ENCODE data around the gene NDST1. TPM values are rescaled to one million over a fixed set of nuclear protein-coding genes. Genes with fewer than 3 reads are reported as not detected.

Gene NDST1
- total and polyA plus RNA-seq, 2 donors (not counting 3 experiments of a cell fraction or from before 2014, with no cell fraction given): 38.6 to 102 TPM

DNA sequence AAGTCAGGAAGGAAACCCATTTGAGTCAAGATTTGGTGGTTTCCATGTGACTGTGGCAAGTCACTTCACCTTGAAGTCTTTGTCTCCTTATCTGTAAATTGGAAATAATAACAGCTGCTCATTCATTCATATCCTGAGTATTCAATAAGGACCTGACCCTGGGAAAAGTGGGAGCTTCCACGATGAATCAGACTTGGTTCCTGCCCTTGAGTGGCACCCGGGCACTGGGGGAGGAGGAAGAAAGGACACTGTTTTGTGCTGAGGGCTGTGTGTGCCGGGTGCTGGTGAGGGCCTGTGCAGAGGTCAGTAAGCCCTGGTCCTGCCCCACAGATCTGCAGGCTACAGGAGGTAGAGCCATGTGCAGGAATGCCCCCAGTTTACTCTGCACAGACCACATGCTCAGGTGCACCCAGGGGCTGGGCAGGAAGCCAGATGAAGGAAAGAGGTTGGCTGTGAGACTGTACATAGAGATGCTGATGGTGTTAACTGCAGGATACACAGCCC is 6.8 kb downstream of the NDST1 start:
- DNase-seq (ENCODE audit: low read depth, low spot score): peak; percentile 92
- no peak overlapping the region for H3K4me3 ChIP-seq (replicated peaks in 1 of 3; ENCODE audit: insufficient read depth in 1 of 3, low read depth in 1 of 3, low read length in 3 of 3)
- peak; percentile 94 for TF ChIP-seq GATA2 (IDR thresholded peaks at IDR 0.05; ENCODE audit: insufficient read depth, insufficient read length, low read depth, low read length)
- TF ChIP-seq, protein P1, sequence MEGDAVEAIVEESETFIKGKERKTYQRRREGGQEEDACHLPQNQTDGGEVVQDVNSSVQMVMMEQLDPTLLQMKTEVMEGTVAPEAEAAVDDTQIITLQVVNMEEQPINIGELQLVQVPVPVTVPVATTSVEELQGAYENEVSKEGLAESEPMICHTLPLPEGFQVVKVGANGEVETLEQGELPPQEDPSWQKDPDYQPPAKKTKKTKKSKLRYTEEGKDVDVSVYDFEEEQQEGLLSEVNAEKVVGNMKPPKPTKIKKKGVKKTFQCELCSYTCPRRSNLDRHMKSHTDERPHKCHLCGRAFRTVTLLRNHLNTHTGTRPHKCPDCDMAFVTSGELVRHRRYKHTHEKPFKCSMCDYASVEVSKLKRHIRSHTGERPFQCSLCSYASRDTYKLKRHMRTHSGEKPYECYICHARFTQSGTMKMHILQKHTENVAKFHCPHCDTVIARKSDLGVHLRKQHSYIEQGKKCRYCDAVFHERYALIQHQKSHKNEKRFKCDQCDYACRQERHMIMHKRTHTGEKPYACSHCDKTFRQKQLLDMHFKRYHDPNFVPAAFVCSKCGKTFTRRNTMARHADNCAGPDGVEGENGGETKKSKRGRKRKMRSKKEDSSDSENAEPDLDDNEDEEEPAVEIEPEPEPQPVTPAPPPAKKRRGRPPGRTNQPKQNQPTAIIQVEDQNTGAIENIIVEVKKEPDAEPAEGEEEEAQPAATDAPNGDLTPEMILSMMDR (IDR thresholded peaks at IDR 0.05; ENCODE audit: extremely low read depth in 1 of 2, insufficient read depth in 1 of 2, low read depth in 1 of 2, low read length in 2 of 2): no peak
- no peak for TF ChIP-seq MYC (IDR thresholded peaks at IDR 0.05; ENCODE audit: low read depth, low read length)
- TF ChIP-seq FOS (IDR thresholded peaks at IDR 0.05; ENCODE audit: borderline replicate concordance, insufficient read depth, low read length): peak; percentile 98
- peak; percentile 94 for TF ChIP-seq JUN (IDR thresholded peaks at IDR 0.05; ENCODE audit: borderline replicate concordance, insufficient read depth, insufficient read length, low read depth)
- peak; percentile 59 for TF ChIP-seq POLR2A (IDR thresholded peaks at IDR 0.05; ENCODE audit: low read depth, low read length)
- TF ChIP-seq EZH2 (IDR thresholded peaks at IDR 0.05; ENCODE audit: borderline replicate concordance, low read depth, low read length, severe bottlenecking): no peak
- TF ChIP-seq POLR2AphosphoS5 (IDR thresholded peaks at IDR 0.05; ENCODE audit: insufficient read depth, low read depth, low read length): peak; percentile 89
- TF ChIP-seq, protein P2, sequence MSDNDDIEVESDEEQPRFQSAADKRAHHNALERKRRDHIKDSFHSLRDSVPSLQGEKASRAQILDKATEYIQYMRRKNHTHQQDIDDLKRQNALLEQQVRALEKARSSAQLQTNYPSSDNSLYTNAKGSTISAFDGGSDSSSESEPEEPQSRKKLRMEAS (IDR thresholded peaks at IDR 0.05; ENCODE audit: insufficient read depth, insufficient read length): no peak

More for the DNA sequence above, 6.8 kb downstream of the NDST1 start:
- BruUV-seq (replicated peaks): no TSS peak
- H3K4me1 ChIP-seq (ENCODE audit: control insufficient read depth, extremely low read depth, insufficient read depth, low read length): peaks cover 65% of the 10 kb centered on the region
- POLR2A ChIA-PET: interaction anchor here (0.8 kb wide), 1 partner anchor 18 kb away, joined by 5 read pairs; no protein-coding TSS in a partner anchor
- H3K9ac ChIP-seq (replicated peaks; ENCODE audit: extremely low read depth, insufficient read depth, low read length): no peak overlapping the region
- no peaks in the 10 kb centered on the region for H3K27me3 ChIP-seq (ENCODE audit: control insufficient read depth in 2 of 2, insufficient read depth in 2 of 2, low read length in 2 of 2)
- H3K4me2 ChIP-seq (ENCODE audit: insufficient read depth, low read length): peak overlapping the region; percentile 14
- H3K27ac ChIP-seq (ENCODE audit: insufficient read depth, low read depth, low read length): peak overlapping the region; percentile 67
- CTCF ChIA-PET: interaction anchor here (1.3 to 8.9 kb wide), 6 partner anchors 9 to 56 kb away, joined by 3 to 70 read pairs (median 4); no protein-coding TSS in a partner anchor
- no peaks in the 10 kb centered on the region for H4K20me1 ChIP-seq (replicated peaks; ENCODE audit: control insufficient read depth, extremely low read depth, insufficient read depth, low read length)
- dilution Hi-C loops (cut with MboI; ENCODE audit: extremely low pct_ligation_motif_present, low sequenced_read_pairs) (no loop called here), intact Hi-C loops (cut with micrococcal nuclease) (loop anchor here (1.0 kb wide), 4 partner anchors 17 to 126 kb away; partner anchors contain the start of gene SYNPO)
- H3K9me3 ChIP-seq (replicated peaks; ENCODE audit: control insufficient read depth, insufficient read depth, low read length): no peaks in the 10 kb centered on the region
- no peaks in the 10 kb centered on the region for H3K9me1 ChIP-seq (replicated peaks; ENCODE audit: control insufficient read depth, extremely low read depth, insufficient read depth, low read length)
- FAIRE-seq: peak; percentile 100
- H3K79me2 ChIP-seq (ENCODE audit: control insufficient read depth, insufficient read depth, low read length): peaks cover 24% of the 10 kb centered on the region
- H3K36me3 ChIP-seq (ENCODE audit: control insufficient read depth in 2 of 2, extremely low read depth in 1 of 2, insufficient read depth in 2 of 2, low read length in 2 of 2): no peaks in the 10 kb centered on the region
- no peak overlapping the region for H2AFZ ChIP-seq (ENCODE audit: low read depth, low read length)

Data from endothelial cell of umbilical vein (primary cell).